Measurements from ENCODE around the gene MXRA8.

DNA sequence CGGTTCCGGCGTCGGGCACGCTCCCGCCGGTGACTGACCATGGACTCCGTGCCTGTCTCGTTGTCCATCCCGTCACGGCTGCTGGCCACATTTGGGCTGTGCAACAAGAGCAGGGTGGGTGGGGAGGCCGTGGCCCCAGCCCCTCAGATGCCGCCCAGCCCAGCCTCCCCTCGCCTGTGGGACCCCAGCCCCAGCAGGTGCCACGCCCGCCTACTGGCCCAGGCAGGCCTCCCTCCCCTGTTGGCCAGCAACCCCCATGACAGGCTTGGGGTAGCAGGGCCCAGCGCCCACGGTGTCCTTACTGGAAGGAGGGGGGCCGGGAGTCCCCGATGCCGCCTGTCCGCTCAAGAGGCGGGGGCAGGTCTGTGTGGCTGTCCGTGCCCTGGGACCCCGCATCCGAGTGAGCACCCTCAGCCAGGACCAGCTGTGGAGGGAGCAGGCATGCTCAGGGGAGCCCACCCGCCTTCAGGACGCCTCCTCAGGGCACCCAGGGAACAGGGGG, 16.2 kb downstream of the MXRA8 start:
- TF ChIP-seq POLR2AphosphoS5 (IDR thresholded peaks at IDR 0.05; ENCODE audit: low read depth, low read length): no peak
- no peak for TF ChIP-seq REST (IDR thresholded peaks at IDR 0.05; ENCODE audit: insufficient read depth in 1 of 2, low read depth in 2 of 2, low read length in 2 of 2)
- no peak for TF ChIP-seq SIN3A (IDR thresholded peaks at IDR 0.05; ENCODE audit: borderline replicate concordance, insufficient read depth, low read length)
